ENCODE measurements around the gene KIN.

KIN gene

DNA sequence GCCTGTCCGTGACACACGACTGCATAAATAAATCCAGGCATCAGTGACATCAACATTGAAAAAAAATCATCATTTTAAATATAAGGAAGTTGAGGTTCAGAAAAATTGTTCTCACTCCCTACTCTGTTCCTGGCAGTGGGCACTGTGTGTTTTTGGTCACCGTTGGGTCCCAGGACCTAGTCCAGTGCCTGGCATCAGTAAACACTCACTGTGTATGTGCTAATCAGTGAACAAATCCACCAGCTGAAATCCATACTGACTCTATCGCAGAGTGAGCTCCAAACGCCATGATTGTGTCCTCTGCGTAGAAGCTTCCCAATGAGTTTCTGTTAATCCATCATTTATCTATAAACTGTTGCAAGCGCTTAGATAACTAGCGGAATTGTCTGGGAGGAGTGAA is 43.5 kb downstream of the KIN start:
- Histone ChIP-seq H3K27ac (replicated peaks) (no peak overlapping the region), H3K4me3 (replicated peaks; ENCODE audit: insufficient read depth, low read length) (no peak overlapping the region), H3K27me3 (ENCODE audit: insufficient read depth, poor library complexity, severe bottlenecking) (no peaks in the 10 kb centered on the region)
- DNase-seq (ENCODE audit: low read depth in 1 of 2, low spot score in 1 of 2): no peak
- TF ChIP-seq, protein P1, sequence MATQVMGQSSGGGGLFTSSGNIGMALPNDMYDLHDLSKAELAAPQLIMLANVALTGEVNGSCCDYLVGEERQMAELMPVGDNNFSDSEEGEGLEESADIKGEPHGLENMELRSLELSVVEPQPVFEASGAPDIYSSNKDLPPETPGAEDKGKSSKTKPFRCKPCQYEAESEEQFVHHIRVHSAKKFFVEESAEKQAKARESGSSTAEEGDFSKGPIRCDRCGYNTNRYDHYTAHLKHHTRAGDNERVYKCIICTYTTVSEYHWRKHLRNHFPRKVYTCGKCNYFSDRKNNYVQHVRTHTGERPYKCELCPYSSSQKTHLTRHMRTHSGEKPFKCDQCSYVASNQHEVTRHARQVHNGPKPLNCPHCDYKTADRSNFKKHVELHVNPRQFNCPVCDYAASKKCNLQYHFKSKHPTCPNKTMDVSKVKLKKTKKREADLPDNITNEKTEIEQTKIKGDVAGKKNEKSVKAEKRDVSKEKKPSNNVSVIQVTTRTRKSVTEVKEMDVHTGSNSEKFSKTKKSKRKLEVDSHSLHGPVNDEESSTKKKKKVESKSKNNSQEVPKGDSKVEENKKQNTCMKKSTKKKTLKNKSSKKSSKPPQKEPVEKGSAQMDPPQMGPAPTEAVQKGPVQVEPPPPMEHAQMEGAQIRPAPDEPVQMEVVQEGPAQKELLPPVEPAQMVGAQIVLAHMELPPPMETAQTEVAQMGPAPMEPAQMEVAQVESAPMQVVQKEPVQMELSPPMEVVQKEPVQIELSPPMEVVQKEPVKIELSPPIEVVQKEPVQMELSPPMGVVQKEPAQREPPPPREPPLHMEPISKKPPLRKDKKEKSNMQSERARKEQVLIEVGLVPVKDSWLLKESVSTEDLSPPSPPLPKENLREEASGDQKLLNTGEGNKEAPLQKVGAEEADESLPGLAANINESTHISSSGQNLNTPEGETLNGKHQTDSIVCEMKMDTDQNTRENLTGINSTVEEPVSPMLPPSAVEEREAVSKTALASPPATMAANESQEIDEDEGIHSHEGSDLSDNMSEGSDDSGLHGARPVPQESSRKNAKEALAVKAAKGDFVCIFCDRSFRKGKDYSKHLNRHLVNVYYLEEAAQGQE (IDR thresholded peaks at IDR 0.05; ENCODE audit: insufficient replicate concordance, low read depth): no peak
- no peak for TF ChIP-seq GABPA (IDR thresholded peaks at IDR 0.05; ENCODE audit: low read depth)
- TF ChIP-seq SPI1 (IDR thresholded peaks at IDR 0.05; ENCODE audit: borderline replicate concordance, low read depth): no peak
- no peak for TF ChIP-seq POLR2AphosphoS5 (IDR thresholded peaks at IDR 0.05; ENCODE audit: low read depth)
- TF ChIP-seq, protein P2, sequence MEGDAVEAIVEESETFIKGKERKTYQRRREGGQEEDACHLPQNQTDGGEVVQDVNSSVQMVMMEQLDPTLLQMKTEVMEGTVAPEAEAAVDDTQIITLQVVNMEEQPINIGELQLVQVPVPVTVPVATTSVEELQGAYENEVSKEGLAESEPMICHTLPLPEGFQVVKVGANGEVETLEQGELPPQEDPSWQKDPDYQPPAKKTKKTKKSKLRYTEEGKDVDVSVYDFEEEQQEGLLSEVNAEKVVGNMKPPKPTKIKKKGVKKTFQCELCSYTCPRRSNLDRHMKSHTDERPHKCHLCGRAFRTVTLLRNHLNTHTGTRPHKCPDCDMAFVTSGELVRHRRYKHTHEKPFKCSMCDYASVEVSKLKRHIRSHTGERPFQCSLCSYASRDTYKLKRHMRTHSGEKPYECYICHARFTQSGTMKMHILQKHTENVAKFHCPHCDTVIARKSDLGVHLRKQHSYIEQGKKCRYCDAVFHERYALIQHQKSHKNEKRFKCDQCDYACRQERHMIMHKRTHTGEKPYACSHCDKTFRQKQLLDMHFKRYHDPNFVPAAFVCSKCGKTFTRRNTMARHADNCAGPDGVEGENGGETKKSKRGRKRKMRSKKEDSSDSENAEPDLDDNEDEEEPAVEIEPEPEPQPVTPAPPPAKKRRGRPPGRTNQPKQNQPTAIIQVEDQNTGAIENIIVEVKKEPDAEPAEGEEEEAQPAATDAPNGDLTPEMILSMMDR (IDR thresholded peaks at IDR 0.05; ENCODE audit: insufficient read depth, low read length): no peak

DNA sequence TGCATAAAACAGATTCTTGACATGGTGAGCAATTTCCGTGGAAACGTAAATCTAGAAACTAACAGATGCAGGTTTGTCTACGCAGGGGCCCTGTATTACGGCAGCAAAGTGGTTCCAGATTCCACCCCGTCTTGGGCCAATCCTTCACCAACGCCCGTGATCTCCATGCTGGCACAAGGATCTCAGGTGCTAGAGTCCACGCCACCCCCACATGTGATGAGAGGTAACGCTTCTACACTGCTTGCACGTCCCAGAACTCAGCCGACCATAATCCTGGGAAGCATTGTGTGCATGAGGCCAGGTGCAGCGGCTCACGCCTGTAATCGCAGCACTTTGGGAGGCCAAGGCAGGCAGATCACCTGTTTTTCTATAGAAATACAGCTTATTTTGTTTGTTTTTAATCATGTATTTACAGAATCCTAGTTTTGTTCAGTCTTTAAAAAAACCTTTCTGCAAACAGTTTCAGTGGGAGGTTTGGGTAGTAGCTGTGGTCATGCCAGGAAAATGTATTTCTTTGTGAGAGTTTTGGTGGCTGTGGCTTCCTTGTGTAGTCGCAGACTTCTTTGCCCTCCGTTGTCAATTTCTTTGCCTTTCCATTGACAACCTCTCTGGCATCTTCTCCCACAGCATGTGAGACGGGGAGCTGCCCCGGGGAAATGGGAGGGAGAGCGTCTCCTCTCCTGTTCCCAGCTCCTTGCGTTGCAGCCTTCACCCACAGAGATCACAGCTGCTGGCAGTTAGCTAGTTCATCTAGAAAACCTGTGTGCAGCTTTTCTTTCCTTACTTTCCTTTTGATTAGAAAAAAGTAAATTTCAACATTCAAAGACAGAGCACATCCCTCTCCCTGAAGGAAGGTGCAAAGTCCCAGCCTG is 49.0 kb downstream of the KIN start:
- Histone ChIP-seq H3K27me3 (ENCODE audit: insufficient read depth, poor library complexity, severe bottlenecking) (no peaks in the 10 kb centered on the region), H3K27ac (replicated peaks) (no peak overlapping the region), H3K4me3 (replicated peaks; ENCODE audit: insufficient read depth, low read length) (no peak overlapping the region)
- no peak for DNase-seq (ENCODE audit: low read depth in 1 of 2, low spot score in 1 of 2)
- TF ChIP-seq POLR2AphosphoS5 (IDR thresholded peaks at IDR 0.05; ENCODE audit: low read depth): no peak
- TF ChIP-seq, protein P2 (IDR thresholded peaks at IDR 0.05; ENCODE audit: insufficient read depth, low read length): no peak
- TF ChIP-seq SPI1 (IDR thresholded peaks at IDR 0.05; ENCODE audit: borderline replicate concordance, low read depth): no peak
- TF ChIP-seq, protein P1 (IDR thresholded peaks at IDR 0.05; ENCODE audit: insufficient replicate concordance, low read depth): no peak
- no peak for TF ChIP-seq GABPA (IDR thresholded peaks at IDR 0.05; ENCODE audit: low read depth)

DNA sequence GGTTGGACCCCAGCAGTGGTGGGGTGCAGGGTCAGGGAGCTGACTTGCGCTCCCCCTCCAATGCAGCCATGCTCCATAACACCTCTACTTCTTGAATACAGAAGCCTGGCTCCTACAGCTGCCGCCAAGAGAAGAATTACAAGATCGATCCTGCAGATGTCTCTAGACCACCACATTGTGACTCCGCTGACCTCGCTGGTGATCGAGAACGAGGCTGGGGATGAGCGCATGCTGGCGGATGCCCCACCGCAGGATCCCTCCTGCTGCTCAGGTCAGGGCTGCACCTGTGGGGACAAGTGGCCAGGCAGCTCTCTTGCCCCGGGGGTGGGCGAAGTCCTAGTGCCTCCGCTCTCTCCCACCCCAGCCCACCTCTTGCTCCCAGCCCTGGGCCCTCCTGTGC is 53.0 kb downstream of the KIN start:
- H3K27me3 ChIP-seq (ENCODE audit: insufficient read depth, poor library complexity, severe bottlenecking): no peaks in the 10 kb centered on the region
- no peak for DNase-seq (ENCODE audit: low read depth in 1 of 2, low spot score in 1 of 2)
- no peak overlapping the region for H3K4me3 ChIP-seq (replicated peaks; ENCODE audit: insufficient read depth, low read length)
- TF ChIP-seq, protein P1 (IDR thresholded peaks at IDR 0.05; ENCODE audit: insufficient replicate concordance, low read depth): no peak
- TF ChIP-seq, protein P2 (IDR thresholded peaks at IDR 0.05; ENCODE audit: insufficient read depth, low read length): no peak
- no peak for TF ChIP-seq SPI1 (IDR thresholded peaks at IDR 0.05; ENCODE audit: borderline replicate concordance, low read depth)
- no peak for TF ChIP-seq GABPA (IDR thresholded peaks at IDR 0.05; ENCODE audit: low read depth)
- TF ChIP-seq POLR2AphosphoS5 (IDR thresholded peaks at IDR 0.05; ENCODE audit: low read depth): no peak
- H3K27ac ChIP-seq (replicated peaks): no peak overlapping the region
